ENCODE results near the gene IL4R.

- TF ChIP-seq POLR2AphosphoS5 (IDR thresholded peaks at IDR 0.05) (no peak), POLR2A (IDR thresholded peaks at IDR 0.05) (no peak)
- TF ChIP-seq, protein P1, sequence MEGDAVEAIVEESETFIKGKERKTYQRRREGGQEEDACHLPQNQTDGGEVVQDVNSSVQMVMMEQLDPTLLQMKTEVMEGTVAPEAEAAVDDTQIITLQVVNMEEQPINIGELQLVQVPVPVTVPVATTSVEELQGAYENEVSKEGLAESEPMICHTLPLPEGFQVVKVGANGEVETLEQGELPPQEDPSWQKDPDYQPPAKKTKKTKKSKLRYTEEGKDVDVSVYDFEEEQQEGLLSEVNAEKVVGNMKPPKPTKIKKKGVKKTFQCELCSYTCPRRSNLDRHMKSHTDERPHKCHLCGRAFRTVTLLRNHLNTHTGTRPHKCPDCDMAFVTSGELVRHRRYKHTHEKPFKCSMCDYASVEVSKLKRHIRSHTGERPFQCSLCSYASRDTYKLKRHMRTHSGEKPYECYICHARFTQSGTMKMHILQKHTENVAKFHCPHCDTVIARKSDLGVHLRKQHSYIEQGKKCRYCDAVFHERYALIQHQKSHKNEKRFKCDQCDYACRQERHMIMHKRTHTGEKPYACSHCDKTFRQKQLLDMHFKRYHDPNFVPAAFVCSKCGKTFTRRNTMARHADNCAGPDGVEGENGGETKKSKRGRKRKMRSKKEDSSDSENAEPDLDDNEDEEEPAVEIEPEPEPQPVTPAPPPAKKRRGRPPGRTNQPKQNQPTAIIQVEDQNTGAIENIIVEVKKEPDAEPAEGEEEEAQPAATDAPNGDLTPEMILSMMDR (IDR thresholded peaks at IDR 0.05), result no peak
These were observed 41.7 kb upstream of the IL4R start for GRCh38 chr16:27272076-27272475.
